B cell (primary cell): Measurements from ENCODE around the gene SPEN. TPM values are rescaled to one million over a fixed set of nuclear protein-coding genes. Genes with fewer than 3 reads are reported as not detected.
"Not testable (repeated sequence)": the region's sequence is repeated elsewhere in the genome, so short reads cannot be mapped to it uniquely, and the experiment has no call there.

Experiments
- ATAC-seq: fragments of 200-7000 bp; cut with Tn5 transposase; one replicate; pipeline ENCODE4 v1.10.0; 2021; ENCODE audit warnings: low read depth, mild to moderate bottlenecking, moderate number of reproducible peaks, moderate library complexity
- CTCF ChIA-PET: fragments of 350-600 bp; sonication (Branson Sonifier 250); formaldehyde crosslinking; loops from one replicate; lab custom pipeline; 2021; ENCODE audit warnings: antibody characterized with exemption, inconsistent platforms; lab: Charles Lee
- POLR2A ChIA-PET: fragments of 350-600 bp; sonication (Branson Sonifier 250); formaldehyde crosslinking; loops from one replicate; lab custom pipeline; 2021; ENCODE audit warnings: antibody characterized with exemption; lab: Charles Lee
- DNase-seq: peaks from one replicate; pipeline ENCODE4 v3.0.0; 2013
- H2AFZ ChIP-seq: 2 replicates; pipeline ENCODE4 v1.6.1; 2012; ENCODE audit warnings: mild to moderate bottlenecking, low read depth, low read length; ENCODE audit not compliant: insufficient read depth, poor library complexity, severe bottlenecking
- H3K27ac ChIP-seq, 2 donors: 1 replicate in 1 of 2; 2 replicates in 1 of 2; pipeline ENCODE4 v1.5.1; 2012 to 2013; ENCODE audit warnings: low read length in 2 of 2, mild to moderate bottlenecking in 2 of 2, moderate library complexity in 1 of 2
- H3K27me3 ChIP-seq, 4 experiments: fragments of 200-600 bp in 1 of 4; sonication (generic) in 1 of 4; replicated peaks in 1 of 4; 1 replicate in 2 of 4; 2 replicates in 2 of 4; pipeline versions ENCODE4 v1.6.1 to v1.7.0; 2013 to 2016; ENCODE audit warnings: low read length in 3 of 4, mild to moderate bottlenecking in 2 of 4, mixed read lengths in 1 of 4, moderate library complexity in 1 of 4; ENCODE audit not compliant: insufficient read depth in 4 of 4, control insufficient read depth in 3 of 4; ENCODE audit errors: control extremely low read depth in 1 of 4
- H3K36me3 ChIP-seq, 2 experiments: replicated peaks in 1 of 2; 1 replicate in 1 of 2; 2 replicates in 1 of 2; pipeline versions ENCODE4 v1.6.1 to v1.7.1; 2013; ENCODE audit warnings: low read length in 1 of 2; ENCODE audit not compliant: insufficient read depth in 2 of 2, control insufficient read depth in 1 of 2; ENCODE audit errors: control extremely low read depth in 1 of 2, extremely low read depth in 1 of 2
- H3K4me1 ChIP-seq, 2 donors: fragments of 200-600 bp in 1 of 2; sonication (generic) in 1 of 2; 1 replicate in 1 of 2; 2 replicates in 1 of 2; pipeline versions ENCODE4 v1.5.1 to v1.6.1; 2013 to 2017; ENCODE audit warnings: low read length in 2 of 2; ENCODE audit not compliant: control insufficient read depth in 2 of 2, insufficient read depth in 2 of 2
- H3K4me2 ChIP-seq: replicated peaks from 2 replicates; pipeline ENCODE3; 2012; ENCODE audit warnings: mild to moderate bottlenecking, low read depth, low read length; ENCODE audit not compliant: poor library complexity, severe bottlenecking
- H3K4me3 ChIP-seq, 5 experiments: fragments of 200-600 bp in 1 of 5; sonication (generic) in 1 of 5; 1 replicate in 3 of 5; 2 replicates in 2 of 5; pipeline versions ENCODE4 v1.5.1 to v1.7.0; 2011 to 2016; ENCODE audit warnings: low read length in 4 of 5, mild to moderate bottlenecking in 4 of 5, low read depth in 2 of 5, control low read depth in 1 of 5, moderate library complexity in 1 of 5; ENCODE audit not compliant: insufficient read depth in 1 of 5; ENCODE audit errors: control extremely low read depth in 1 of 5, extremely low read depth in 1 of 5
- H3K79me2 ChIP-seq: fragments of 200-600 bp; sonication (generic); one replicate; pipeline ENCODE4 v1.6.0; 2016; ENCODE audit warnings: low read length; ENCODE audit not compliant: control insufficient read depth, insufficient read depth
- H3K9ac ChIP-seq: fragments of 200-600 bp; sonication (generic); 2 replicates; pipeline ENCODE4 v1.6.1; 2017; ENCODE audit warnings: mild to moderate bottlenecking, low read length, moderate library complexity
- H3K9me3 ChIP-seq, 3 donors: one replicate each; pipeline versions ENCODE4 v1.6.1 to v1.7.1; 2013; ENCODE audit warnings: low read length in 2 of 3; ENCODE audit not compliant: control insufficient read depth in 2 of 3, insufficient read depth in 1 of 3; ENCODE audit errors: control extremely low read depth in 1 of 3
- H4K20me1 ChIP-seq: 2 replicates; pipeline ENCODE4 v1.6.0; 2012; ENCODE audit warnings: mild to moderate bottlenecking, low read length; ENCODE audit not compliant: insufficient read depth, control insufficient read depth, poor library complexity, severe bottlenecking
- H3K27ac Mint-ChIP-seq: one replicate; pipeline ENCODE4 v1.8.0; 2021; ENCODE audit warnings: mixed read lengths
- H3K27me3 Mint-ChIP-seq: one replicate; pipeline ENCODE4 v1.8.0; 2021; ENCODE audit warnings: mixed read lengths
- H3K4me1 Mint-ChIP-seq: one replicate; pipeline ENCODE4 v1.8.0; 2021; ENCODE audit warnings: mixed read lengths
- H3K4me3 Mint-ChIP-seq: one replicate; pipeline ENCODE4 v1.8.0; 2021; ENCODE audit warnings: mixed read lengths
- H3K9me3 Mint-ChIP-seq: one replicate; pipeline ENCODE4 v1.8.0; 2022; ENCODE audit warnings: mixed read lengths; ENCODE audit not compliant: insufficient read depth
- CTCF ChIP-seq: fragments of 200-600 bp; IDR thresholded peaks from one replicate; pipeline ENCODE4 v1.8.0; 2022; ENCODE audit warnings: antibody characterized with exemption, mild to moderate bottlenecking
- EZH2 ChIP-seq: IDR thresholded peaks from 2 replicates; pipeline ENCODE4 v1.6.1; 2012; ENCODE audit warnings: borderline replicate concordance, low read depth, mild to moderate bottlenecking, moderate library complexity, low read length; ENCODE audit not compliant: insufficient read depth, poor library complexity, severe bottlenecking
- WGBS: methylation state at CpG from one replicate; pipeline ENCODE4 v1.1.5; 2013; ENCODE audit warnings: missing lambda C conversion rate; ENCODE audit not compliant: insufficient coverage; 5-methylcytosine and 5-hydroxymethylcytosine counted together
- intact Hi-C: fragments of 100-400 bp; cut with micrococcal nuclease; formaldehyde crosslinking; loops from one replicate; pipeline ENCODE4 v1.10.0; 2022
- polyA plus RNA-seq: library from polyadenylated mRNA; depleted of rRNA; stranded (reverse); fragments of >200 nt; gene quantifications from 2 replicates; pipeline ENCODE4 v1.2.3, GENCODE V29; 2012
- total RNA-seq, 2 donors: library from RNA; stranded (reverse); fragments of 120-200 nt in 1 of 2; gene quantifications; 1 replicate in 1 of 2; 2 replicates in 1 of 2; pipeline versions ENCODE4 v1.2.3 to v1.2.4, GENCODE V29; 2013 to 2022

The SPEN gene
- total and polyA plus RNA-seq, 2 donors (not counting 1 experiment from before 2014, with no cell fraction given), result 29.1 to 126 TPM

GRCh38 chr1:15804060-15804459 is 43.4 kb upstream of the SPEN start:
- Mint-ChIP-seq H3K4me3 (no peak overlapping the region), H3K27me3 (peaks cover 7% of the 10 kb centered on the region), H3K4me1 (no peaks in the 10 kb centered on the region), H3K9me3 (no peaks in the 10 kb centered on the region), H3K27ac (no peak overlapping the region)
- Histone ChIP-seq H2AFZ (no peak overlapping the region), H3K9me3 (no peaks in the 10 kb centered on the region), H4K20me1 (no peaks in the 10 kb centered on the region), H3K79me2 (no peaks in the 10 kb centered on the region), H3K4me1 (no peaks in the 10 kb centered on the region), H3K36me3 (no peaks in the 10 kb centered on the region), H3K27me3 (peaks cover 0 to 2% (median 0%) of the 10 kb centered on the region in 4 experiments), H3K9ac (no peak overlapping the region), H3K27ac (no peak overlapping the region), H3K4me2 (no peak overlapping the region), H3K4me3 (no peak overlapping the region)
- POLR2A ChIA-PET, result no interaction called here
- WGBS, result 97% methylated on average over 8 of the region's 8 CpGs
- DNase-seq (no peak), ATAC-seq (no peak)
- TF ChIP-seq EZH2 (no peak), CTCF (no peak)
- intact Hi-C loops, result loop anchor here (5.0 kb wide), 2 partner anchors 188 to 203 kb away; no protein-coding TSS in a partner anchor
- CTCF ChIA-PET, result interaction anchor here (0.8 to 3.2 kb wide), 18 partner anchors 10 to 384 kb away, joined by 3 to 20 read pairs (median 4); no protein-coding TSS in a partner anchor

GRCh38 chr1:15807121-15807520 is 40.4 kb upstream of the SPEN start:
- no peaks in the 10 kb centered on the region for H4K20me1 ChIP-seq
- ATAC-seq, result no peak
- no peaks in the 10 kb centered on the region for H3K4me1 Mint-ChIP-seq
- no peaks in the 10 kb centered on the region for H3K79me2 ChIP-seq
- 100% methylated on average over 3 of the region's 10 CpGs for WGBS
- DNase-seq, result no peak
- ChIA-PET CTCF (interaction anchor here (0.6 to 1.6 kb wide), 6 partner anchors 10 to 201 kb away, joined by 3 to 5 read pairs (median 3); no protein-coding TSS in a partner anchor), POLR2A (interaction anchor here (0.6 kb wide), 1 partner anchor 41 kb away, joined by 6 read pairs; no protein-coding TSS in a partner anchor)
- TF ChIP-seq EZH2, result no peak
- no peak for TF ChIP-seq CTCF
- no peak overlapping the region for H3K4me3 ChIP-seq
- no peak overlapping the region for H3K4me3 Mint-ChIP-seq
- H3K27me3 ChIP-seq, result no peaks in the 10 kb centered on the region
- no peaks in the 10 kb centered on the region for H3K9me3 ChIP-seq
- no peak overlapping the region for H3K27ac Mint-ChIP-seq
- no peaks in the 10 kb centered on the region for H3K4me1 ChIP-seq
- H3K9me3 Mint-ChIP-seq, result no peaks in the 10 kb centered on the region
- H3K9ac ChIP-seq, result no peak overlapping the region
- no peak overlapping the region for H3K27ac ChIP-seq
- H3K4me2 ChIP-seq, result no peak overlapping the region
- H3K27me3 Mint-ChIP-seq, result peaks cover 5% of the 10 kb centered on the region
- no peak overlapping the region for H2AFZ ChIP-seq
- no peaks in the 10 kb centered on the region for H3K36me3 ChIP-seq
- intact Hi-C loops, result no loop called here

- 97% methylated on average over 5 of the region's 11 CpGs for WGBS
- H3K27me3 ChIP-seq, H3K9me3 Mint-ChIP-seq, H3K4me2 ChIP-seq, H4K20me1 ChIP-seq, DNase-seq, H3K27me3 Mint-ChIP-seq, H3K36me3 ChIP-seq, intact Hi-C loops, H3K27ac Mint-ChIP-seq, H3K4me3 ChIP-seq, H3K79me2 ChIP-seq, H3K4me1 ChIP-seq, H2AFZ ChIP-seq, H3K27ac ChIP-seq, H3K4me3 Mint-ChIP-seq, H3K9ac ChIP-seq, ATAC-seq, H3K4me1 Mint-ChIP-seq, H3K9me3 ChIP-seq: not testable (repeated sequence)
- CTCF ChIA-PET, result interaction anchor here (0.6 to 1.6 kb wide), 6 partner anchors 9 to 200 kb away, joined by 3 to 5 read pairs (median 3); no protein-coding TSS in a partner anchor
- POLR2A ChIA-PET, result interaction anchor here (0.6 to 0.7 kb wide), 2 partner anchors 27 to 41 kb away, joined by 3 to 6 read pairs; no protein-coding TSS in a partner anchor
Measured at GRCh38 chr1:15807549-15807948, 40.0 kb upstream of the SPEN start, which contains the start of gene UQCRHL. Gene UQCRHL, minus strand, starts transcription at chr1:15807649. Its CDS starts 0 bp downstream, at chr1:15807649.
